K562 (cell line): Measurements from ENCODE around the gene KCNN3. TPM values are rescaled to one million over a fixed set of nuclear protein-coding genes. Genes with fewer than 3 reads are reported as not detected.

Experiments
- ARID1B ChIP-seq: fragments of 450-650 bp; IDR thresholded peaks from 2 replicates; pipeline ENCODE4 v1.6.1; 2016; ENCODE audit warnings: antibody characterized with exemption, mild to moderate bottlenecking, inconsistent platforms
- BCOR ChIP-seq: fragments of 450-650 bp; IDR thresholded peaks from 2 replicates; pipeline ENCODE4 v1.6.1; 2016
- CHD2 ChIP-seq: IDR thresholded peaks from 2 replicates; pipeline ENCODE4 v1.6.1; 2011; ENCODE audit warnings: low read depth, low read length
- CTBP1 ChIP-seq: fragments of 450-650 bp; IDR thresholded peaks from 2 replicates; pipeline ENCODE4 v1.6.1; 2016; ENCODE audit warnings: borderline replicate concordance
- CXXC5 ChIP-seq: fragments of 250-450 bp; sonication (Bioruptor Pico); IDR thresholded peaks from 2 replicates; pipeline ENCODE4 v1.8.0; 2022; ENCODE audit warnings: inconsistent platforms, mild to moderate bottlenecking, moderate library complexity
- HDAC8 ChIP-seq: fragments of 450-650 bp; IDR thresholded peaks from 2 replicates; pipeline ENCODE4 v1.6.1; 2016; ENCODE audit warnings: mild to moderate bottlenecking, missing genetic modification characterization, moderate library complexity, missing compliant biosample characterization
- MTA3 ChIP-seq: fragments of 450-650 bp; formaldehyde crosslinking; IDR thresholded peaks from 2 replicates; pipeline ENCODE4 v1.6.1; 2017; ENCODE audit warnings: mild to moderate bottlenecking, borderline replicate concordance
- MYC ChIP-seq, 2 experiments: fragments of 250-450 bp in 1 of 2; sonication (Bioruptor Pico) in 1 of 2; IDR thresholded peaks; 2 replicates each; pipeline versions ENCODE4 v1.5.1 to v1.6.1; 2012 to 2021; ENCODE audit warnings: low read depth in 2 of 2, borderline replicate concordance in 1 of 2, improper control_type of control experiment in 1 of 2, low read length in 1 of 2, mild to moderate bottlenecking in 1 of 2, moderate library complexity in 1 of 2
- NFE2 ChIP-seq: IDR thresholded peaks from 2 replicates; pipeline ENCODE4 v1.6.1; 2014; ENCODE audit warnings: antibody characterized with exemption, low read depth
- POLR2H ChIP-seq: IDR thresholded peaks from 2 replicates; pipeline ENCODE4 v1.6.1; 2016; ENCODE audit warnings: missing genetic modification characterization, low read depth, mild to moderate bottlenecking, control low read depth, missing compliant biosample characterization, moderate library complexity
- SMAD1 ChIP-seq: fragments of 150-350 bp; IDR thresholded peaks from 2 replicates; pipeline ENCODE4 v1.6.1; 2014; ENCODE audit warnings: low read length, low read depth; ENCODE audit not compliant: partially characterized antibody
- SMARCA4 ChIP-seq: fragments of 450-650 bp; IDR thresholded peaks from 2 replicates; pipeline ENCODE4 v1.6.1; 2016
- SP1 ChIP-seq: sonication (generic); formaldehyde crosslinking; IDR thresholded peaks from 2 replicates; pipeline ENCODE4 v1.8.1; 2022; ENCODE audit warnings: mild to moderate bottlenecking, missing genetic modification reagents
- STAT5B ChIP-seq: fragments of 250-450 bp; sonication (Bioruptor Pico); IDR thresholded peaks from 2 replicates; pipeline ENCODE4 v1.8.0; 2021; ENCODE audit warnings: mild to moderate bottlenecking, inconsistent platforms
- TOE1 ChIP-seq, 2 experiments: fragments of 450-650 bp in 1 of 2; sonication (generic) in 1 of 2; formaldehyde crosslinking in 1 of 2; IDR thresholded peaks; 2 replicates each; pipeline versions ENCODE4 v1.7.1 to v1.8.0; 2016 to 2022; ENCODE audit warnings: borderline replicate concordance in 2 of 2, mild to moderate bottlenecking in 2 of 2, antibody characterized with exemption in 1 of 2, inconsistent platforms in 1 of 2, low read depth in 1 of 2, missing genetic modification reagents in 1 of 2, moderate library complexity in 1 of 2
- ZBTB12 ChIP-seq: fragments of 250-450 bp; sonication (Bioruptor Pico); IDR thresholded peaks from 2 replicates; pipeline ENCODE4 v1.4.0; 2020
- ZFX ChIP-seq: sonication (generic); formaldehyde crosslinking; IDR thresholded peaks from 2 replicates; pipeline ENCODE4 v1.8.0; 2022; ENCODE audit warnings: mild to moderate bottlenecking, missing genetic modification reagents, moderate library complexity
- ZNF134 ChIP-seq: fragments of 250-450 bp; sonication (Bioruptor Pico); conservative IDR thresholded peaks from 2 replicates; pipeline ENCODE4 v1.4.0; 2020
- ZNF311 ChIP-seq: fragments of 250-450 bp; sonication (Bioruptor Pico); IDR thresholded peaks from 2 replicates; pipeline ENCODE4 v1.4.0; 2020; ENCODE audit warnings: mild to moderate bottlenecking, moderate library complexity
- ZNF444 ChIP-seq: fragments of 250-450 bp; sonication (Bioruptor Pico); IDR thresholded peaks from 2 replicates; pipeline ENCODE4 v1.4.0; 2020; ENCODE audit warnings: mild to moderate bottlenecking, moderate library complexity
- ZNF589 ChIP-seq: fragments of 200-800 bp; sonication (Bioruptor generic); IDR thresholded peaks from 2 replicates; pipeline ENCODE4 v1.6.1; 2016; ENCODE audit warnings: low read depth, missing genetic modification characterization, missing compliant biosample characterization
- ZNF79 ChIP-seq: fragments of 250-450 bp; sonication (Bioruptor Pico); IDR thresholded peaks from 2 replicates; pipeline ENCODE4 v1.4.0; 2020; ENCODE audit warnings: low read depth, mild to moderate bottlenecking, moderate library complexity
- polyA plus RNA-seq, 8 experiments: library from polyadenylated mRNA; depleted of rRNA in 4 of 8; stranded (reverse) in 5 of 8; unstranded in 3 of 8; fragments of >200 nt; fragmentation: Nextera tagmentation in 2 of 8; fragmentation: Illumina TruSeq in 1 of 8; extraction: Ambion mirVana in 2 of 8; extraction: Trizol in 1 of 8; gene quantifications; 2 replicates each; pipeline versions ENCODE4 v1.2.1 to v1.2.3, GENCODE V29; 2011 to 2014; ENCODE audit warnings: inconsistent platforms in 1 of 8, missing spikeins in 1 of 8
- total RNA-seq, 7 experiments: library from RNA; depleted of rRNA in 6 of 7; stranded (reverse); fragments of >200 nt in 6 of 7; fragmentation: Illumina TruSeq in 2 of 7; extraction: Trizol in 2 of 7; gene quantifications; 2 replicates each; pipeline versions ENCODE4 v1.2.1 to v1.2.3, GENCODE V29; 2011 to 2021; ENCODE audit warnings: low replicate concordance in 1 of 7
- TF ChIP-seq, protein P1 (sequence below): sonication (generic); formaldehyde crosslinking; IDR thresholded peaks from 2 replicates; pipeline ENCODE4 v1.8.0; 2022; ENCODE audit warnings: mild to moderate bottlenecking, missing genetic modification reagents
- TF ChIP-seq, protein P2 (sequence below), 2 experiments: IDR thresholded peaks in 1 of 2; conservative IDR thresholded peaks in 1 of 2; 2 replicates each; pipeline ENCODE4 v1.6.1; 2016; ENCODE audit warnings: low read depth in 2 of 2, mild to moderate bottlenecking in 1 of 2, missing compliant biosample characterization in 1 of 2, missing genetic modification characterization in 1 of 2, moderate library complexity in 1 of 2

The KCNN3 gene
- total and polyA plus RNA-seq, 9 of the 15 experiments (the other 6 are each of a cell fraction or from before 2014, with no cell fraction given) = 0.02 to 0.03 TPM; not detected in 7

DNA sequence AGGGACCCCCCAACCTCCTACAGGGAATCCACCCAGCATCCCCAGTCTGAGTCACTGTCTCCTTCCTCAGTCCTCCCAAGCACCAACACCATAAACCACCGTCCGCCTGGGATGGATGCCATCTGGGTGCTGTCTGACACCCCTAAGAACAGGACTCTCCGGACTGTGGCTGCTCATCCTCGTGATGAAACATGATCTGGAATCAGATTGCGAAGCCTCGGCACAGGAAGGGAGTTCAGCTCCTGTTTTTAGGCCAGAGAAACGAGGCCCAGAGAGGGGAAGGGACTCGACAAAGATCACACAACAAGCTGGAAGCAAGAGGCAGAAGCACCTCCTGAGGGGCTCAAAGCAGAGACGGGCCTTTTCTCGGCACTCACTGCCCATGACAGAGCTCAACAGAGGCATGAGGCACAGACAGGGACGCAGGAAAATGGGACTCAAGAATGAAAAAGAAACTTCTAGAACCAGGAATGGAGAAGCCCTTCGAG lies 8.4 kb downstream of the KCNN3 start (continued):
- TF ChIP-seq, protein P1, sequence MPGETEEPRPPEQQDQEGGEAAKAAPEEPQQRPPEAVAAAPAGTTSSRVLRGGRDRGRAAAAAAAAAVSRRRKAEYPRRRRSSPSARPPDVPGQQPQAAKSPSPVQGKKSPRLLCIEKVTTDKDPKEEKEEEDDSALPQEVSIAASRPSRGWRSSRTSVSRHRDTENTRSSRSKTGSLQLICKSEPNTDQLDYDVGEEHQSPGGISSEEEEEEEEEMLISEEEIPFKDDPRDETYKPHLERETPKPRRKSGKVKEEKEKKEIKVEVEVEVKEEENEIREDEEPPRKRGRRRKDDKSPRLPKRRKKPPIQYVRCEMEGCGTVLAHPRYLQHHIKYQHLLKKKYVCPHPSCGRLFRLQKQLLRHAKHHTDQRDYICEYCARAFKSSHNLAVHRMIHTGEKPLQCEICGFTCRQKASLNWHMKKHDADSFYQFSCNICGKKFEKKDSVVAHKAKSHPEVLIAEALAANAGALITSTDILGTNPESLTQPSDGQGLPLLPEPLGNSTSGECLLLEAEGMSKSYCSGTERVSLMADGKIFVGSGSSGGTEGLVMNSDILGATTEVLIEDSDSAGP (CRISPR knock-in tag) = no peak
- TF ChIP-seq SMARCA4 = no peak
- TF ChIP-seq SMAD1 = no peak
- peak; percentile 18; the same call in 1 of the 2 replicates for TF ChIP-seq ZBTB12 (CRISPR knock-in tag)
- TF ChIP-seq ARID1B = no peak
- no peak for TF ChIP-seq NFE2
- TF ChIP-seq ZFX (CRISPR knock-in tag) = peak; percentile 71
- no peak for TF ChIP-seq CHD2
- peak; percentile 57; the same call in 1 of the 2 replicates for TF ChIP-seq CTBP1
- TF ChIP-seq HDAC8 (tag) = no peak
- no peak for TF ChIP-seq STAT5B
- TF ChIP-seq TOE1 (IDR thresholded peaks at IDR 0.05; ENCODE audit: borderline replicate concordance) = no peak
- no peak for TF ChIP-seq TOE1 (CRISPR knock-in tag; IDR thresholded peaks at IDR 0.05; ENCODE audit: borderline replicate concordance, low read depth)
- TF ChIP-seq ZNF311 (CRISPR knock-in tag) = 0 out of 2 replicates have a peak, but pooled peaks have one; percentile 21
- TF ChIP-seq ZNF134 (CRISPR knock-in tag) = 0 out of 2 replicates have a peak, but pooled peaks have one; percentile 23
- TF ChIP-seq MTA3 = no peak
- TF ChIP-seq, protein P2, sequence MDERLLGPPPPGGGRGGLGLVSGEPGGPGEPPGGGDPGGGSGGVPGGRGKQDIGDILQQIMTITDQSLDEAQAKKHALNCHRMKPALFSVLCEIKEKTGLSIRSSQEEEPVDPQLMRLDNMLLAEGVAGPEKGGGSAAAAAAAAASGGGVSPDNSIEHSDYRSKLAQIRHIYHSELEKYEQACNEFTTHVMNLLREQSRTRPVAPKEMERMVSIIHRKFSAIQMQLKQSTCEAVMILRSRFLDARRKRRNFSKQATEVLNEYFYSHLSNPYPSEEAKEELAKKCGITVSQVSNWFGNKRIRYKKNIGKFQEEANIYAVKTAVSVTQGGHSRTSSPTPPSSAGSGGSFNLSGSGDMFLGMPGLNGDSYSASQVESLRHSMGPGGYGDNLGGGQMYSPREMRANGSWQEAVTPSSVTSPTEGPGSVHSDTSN (CRISPR knock-in tag; IDR thresholded peaks at IDR 0.05; ENCODE audit: low read depth) = no peak
- TF ChIP-seq, protein P2 (tag; conservative IDR thresholded peaks at IDR 0.05; ENCODE audit: low read depth) = no peak
- peak; percentile 30; the same call in 1 of the 2 replicates for TF ChIP-seq MYC (IDR thresholded peaks at IDR 0.05; ENCODE audit: low read depth, low read length)
- no peak for TF ChIP-seq MYC (CRISPR knock-in tag; IDR thresholded peaks at IDR 0.05; ENCODE audit: borderline replicate concordance, low read depth)
- TF ChIP-seq ZNF444 (CRISPR knock-in tag) = no peak
- TF ChIP-seq BCOR = 0 out of 2 replicates have a peak, but pooled peaks have one; percentile 18
- peak; percentile 53; the same call in 1 of the 2 replicates for TF ChIP-seq ZNF589 (CRISPR knock-in tag)
- TF ChIP-seq SP1 (CRISPR knock-in tag) = no peak
- peak; percentile 50; the same call in 1 of the 2 replicates for TF ChIP-seq CXXC5 (CRISPR knock-in tag)
- no peak for TF ChIP-seq ZNF79 (CRISPR knock-in tag)
- TF ChIP-seq POLR2H = no peak
